ENCODE data around the gene COMTD1. TPM values are rescaled to one million over a fixed set of nuclear protein-coding genes. Genes with fewer than 3 reads are reported as not detected.

The COMTD1 gene
- total RNA-seq, 2 experiments from 2014 or later: 37.7 to 47.2 TPM

DNA sequence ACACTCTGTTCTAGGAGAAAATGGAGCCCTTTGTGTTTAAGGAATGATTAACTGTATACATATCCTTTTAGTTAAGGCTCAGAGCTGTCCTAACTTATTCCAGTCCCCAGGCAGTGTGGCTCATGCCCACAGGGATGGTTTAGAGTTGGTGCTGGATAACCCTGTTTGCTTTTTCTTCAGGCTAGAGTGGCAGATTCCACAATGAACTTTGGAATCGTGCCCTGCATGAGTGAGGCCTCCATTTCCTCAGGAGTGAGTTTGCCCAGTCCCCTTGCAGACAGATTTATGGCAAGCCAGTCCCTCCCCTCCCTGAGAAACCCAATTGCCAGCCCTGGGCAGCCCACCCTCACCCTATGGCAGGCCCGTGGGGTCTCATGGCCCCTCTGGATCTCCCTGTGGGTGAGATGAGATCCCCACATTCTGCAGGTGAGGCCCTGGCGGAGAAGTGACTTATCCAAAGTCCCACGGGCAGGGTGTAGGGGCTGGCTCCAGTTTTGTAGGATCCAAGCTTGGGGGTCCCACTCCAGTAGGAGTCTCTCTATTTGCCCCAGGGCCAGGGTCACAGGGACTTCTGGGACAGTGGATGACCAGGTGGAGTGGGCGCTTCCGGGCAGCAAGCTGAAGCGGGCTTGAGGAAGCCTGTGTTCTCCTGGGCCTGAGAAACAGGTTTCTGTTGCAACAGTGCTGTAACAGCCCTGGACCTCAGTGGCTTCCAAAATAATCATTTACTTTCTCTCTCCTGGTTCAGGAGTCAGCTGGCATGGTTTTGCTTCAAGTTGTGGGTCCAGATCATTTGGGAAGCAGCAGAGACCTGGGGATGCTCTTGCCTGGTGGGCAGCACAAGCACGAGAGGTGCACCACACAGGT lies 9.0 kb upstream of the COMTD1 start:
- H2AFZ ChIP-seq (ENCODE audit: low read length): no peak overlapping the region
- no peaks in the 10 kb centered on the region for H3K9me3 ChIP-seq (ENCODE audit: low read length)
- CTCF ChIA-PET (ENCODE audit: unreplicated experiment): no interaction called here
- no peak for TF ChIP-seq EZH2phosphoT487 (IDR thresholded peaks at IDR 0.05; ENCODE audit: borderline replicate concordance, low read depth, low read length)
- TF ChIP-seq, protein P1, sequence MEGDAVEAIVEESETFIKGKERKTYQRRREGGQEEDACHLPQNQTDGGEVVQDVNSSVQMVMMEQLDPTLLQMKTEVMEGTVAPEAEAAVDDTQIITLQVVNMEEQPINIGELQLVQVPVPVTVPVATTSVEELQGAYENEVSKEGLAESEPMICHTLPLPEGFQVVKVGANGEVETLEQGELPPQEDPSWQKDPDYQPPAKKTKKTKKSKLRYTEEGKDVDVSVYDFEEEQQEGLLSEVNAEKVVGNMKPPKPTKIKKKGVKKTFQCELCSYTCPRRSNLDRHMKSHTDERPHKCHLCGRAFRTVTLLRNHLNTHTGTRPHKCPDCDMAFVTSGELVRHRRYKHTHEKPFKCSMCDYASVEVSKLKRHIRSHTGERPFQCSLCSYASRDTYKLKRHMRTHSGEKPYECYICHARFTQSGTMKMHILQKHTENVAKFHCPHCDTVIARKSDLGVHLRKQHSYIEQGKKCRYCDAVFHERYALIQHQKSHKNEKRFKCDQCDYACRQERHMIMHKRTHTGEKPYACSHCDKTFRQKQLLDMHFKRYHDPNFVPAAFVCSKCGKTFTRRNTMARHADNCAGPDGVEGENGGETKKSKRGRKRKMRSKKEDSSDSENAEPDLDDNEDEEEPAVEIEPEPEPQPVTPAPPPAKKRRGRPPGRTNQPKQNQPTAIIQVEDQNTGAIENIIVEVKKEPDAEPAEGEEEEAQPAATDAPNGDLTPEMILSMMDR (conservative IDR thresholded peaks at IDR 0.05; ENCODE audit: low read length): no peak
- no peaks in the 10 kb centered on the region for H3K36me3 ChIP-seq (ENCODE audit: insufficient read depth, low read length)
- H3K4me2 ChIP-seq (ENCODE audit: low read length): no peak overlapping the region
- no peak for DNase-seq (ENCODE audit: low spot score)
- no peaks in the 10 kb centered on the region for H3K79me2 ChIP-seq (ENCODE audit: insufficient read depth, low read depth, low read length)
- H3K4me1 ChIP-seq (ENCODE audit: insufficient read depth, low read length, poor library complexity, severe bottlenecking): no peaks in the 10 kb centered on the region
- no peaks in the 10 kb centered on the region for H3K9me2 ChIP-seq (ENCODE audit: insufficient read depth, low read length)
- no peak overlapping the region for H3K27ac ChIP-seq (ENCODE audit: low read depth, low read length, poor library complexity, severe bottlenecking)
- intact Hi-C loops (cut with micrococcal nuclease; ENCODE audit: unreplicated experiment): no loop called here
- POLR2A ChIA-PET: no interaction called here
- BruUV-seq (replicated peaks): no TSS peak
- H3K4me3 ChIP-seq (ENCODE audit: low read depth, low read length, poor library complexity, severe bottlenecking): no peak overlapping the region
- no peaks in the 10 kb centered on the region for H4K20me1 ChIP-seq (ENCODE audit: insufficient read depth, low read length)

DNA sequence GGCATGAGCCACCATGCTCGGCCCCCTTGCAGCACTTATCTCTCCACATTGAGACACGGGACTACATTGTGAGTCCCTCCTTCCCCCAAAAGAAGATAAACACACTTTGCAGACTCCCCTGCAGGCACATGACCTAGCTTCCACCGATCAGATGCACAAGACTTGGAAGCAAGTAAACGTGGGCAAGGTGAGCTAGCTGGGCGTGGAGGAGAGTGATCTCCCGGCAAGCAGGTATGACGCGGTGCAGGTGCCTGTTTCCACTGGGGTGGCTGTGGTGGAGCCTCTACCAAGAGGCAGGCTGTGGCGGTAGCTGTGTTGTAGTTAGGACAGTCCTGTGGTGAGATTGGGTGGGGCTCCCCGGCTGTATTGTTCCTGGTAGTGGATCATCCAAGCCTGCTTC lies 7.7 kb upstream of the COMTD1 start:
- no peaks in the 10 kb centered on the region for H3K79me2 ChIP-seq (ENCODE audit: insufficient read depth, low read depth, low read length)
- no peaks in the 10 kb centered on the region for H4K20me1 ChIP-seq (ENCODE audit: insufficient read depth, low read length)
- no peaks in the 10 kb centered on the region for H3K4me1 ChIP-seq (ENCODE audit: insufficient read depth, low read length, poor library complexity, severe bottlenecking)
- no TSS peak for BruUV-seq (replicated peaks)
- no peak overlapping the region for H3K4me2 ChIP-seq (ENCODE audit: low read length)
- TF ChIP-seq, protein P1 (conservative IDR thresholded peaks at IDR 0.05; ENCODE audit: low read length): no peak
- TF ChIP-seq EZH2phosphoT487 (IDR thresholded peaks at IDR 0.05; ENCODE audit: borderline replicate concordance, low read depth, low read length): no peak
- no peak for DNase-seq (ENCODE audit: low spot score)
- CTCF ChIA-PET (ENCODE audit: unreplicated experiment): no interaction called here
- H3K9me3 ChIP-seq (ENCODE audit: low read length): no peaks in the 10 kb centered on the region
- H2AFZ ChIP-seq (ENCODE audit: low read length): no peak overlapping the region
- no peaks in the 10 kb centered on the region for H3K9me2 ChIP-seq (ENCODE audit: insufficient read depth, low read length)
- no peak overlapping the region for H3K4me3 ChIP-seq (ENCODE audit: low read depth, low read length, poor library complexity, severe bottlenecking)
- POLR2A ChIA-PET: interaction anchor here (0.7 kb wide), 1 partner anchor 260 kb away, joined by 3 read pairs; no protein-coding TSS in a partner anchor
- H3K27ac ChIP-seq (ENCODE audit: low read depth, low read length, poor library complexity, severe bottlenecking): no peak overlapping the region
- intact Hi-C loops (cut with micrococcal nuclease; ENCODE audit: unreplicated experiment): no loop called here
- no peaks in the 10 kb centered on the region for H3K36me3 ChIP-seq (ENCODE audit: insufficient read depth, low read length)
